ENCODE measurements around the gene OR2V2.
"Not testable (repeated sequence)": the region's sequence is repeated elsewhere in the genome, so short reads cannot be mapped to it uniquely, and the experiment has no call there.

DNA sequence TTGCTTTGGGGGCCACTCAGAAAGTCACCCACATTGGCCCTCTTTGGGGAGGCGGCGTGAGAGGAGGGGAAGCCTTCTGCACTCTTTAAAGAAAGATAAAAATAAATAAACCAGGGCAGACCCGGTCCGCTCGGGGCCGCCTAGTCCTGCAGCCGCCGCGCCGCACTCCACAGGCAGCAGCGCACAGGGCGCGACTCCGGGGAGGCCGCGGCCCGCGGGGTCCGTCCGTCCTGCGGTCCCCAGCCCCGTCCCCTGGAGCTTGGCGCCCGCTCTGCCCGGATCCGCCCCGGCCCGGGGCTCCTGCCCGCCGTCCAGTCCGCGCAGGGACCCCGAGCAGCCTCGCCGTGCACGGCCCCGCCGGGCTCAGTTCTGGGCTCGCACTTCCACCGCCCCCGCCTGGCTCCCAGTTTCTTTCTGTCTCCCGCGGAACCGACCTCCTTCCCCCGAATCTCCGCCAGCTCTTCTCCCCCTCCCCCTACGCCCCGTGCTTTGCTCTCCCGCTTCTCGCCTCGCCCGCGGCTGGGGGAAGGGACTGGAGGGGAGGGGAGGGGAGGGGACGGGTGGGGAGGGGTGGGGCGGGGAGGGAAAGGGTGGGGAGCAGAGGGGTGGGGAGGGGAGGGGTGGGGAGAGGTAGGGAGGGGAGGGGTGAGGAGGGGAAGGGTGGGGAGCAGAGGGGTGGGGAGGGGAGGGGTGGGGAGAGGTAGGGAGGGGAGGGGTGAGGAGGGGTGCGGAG, 49.5 kb upstream of the OR2V2 start:
- TF ChIP-seq CTCF (conservative IDR thresholded peaks at IDR 0.05; ENCODE audit: low read length); EZH2phosphoT487 (IDR thresholded peaks at IDR 0.05; ENCODE audit: borderline replicate concordance): not testable (repeated sequence)

Data from Loucy (cell line).